Keratinocyte (primary cell): Measurements from ENCODE around the gene SRL. TPM values are rescaled to one million over a fixed set of nuclear protein-coding genes. Genes with fewer than 3 reads are reported as not detected.

Source experiments
- DNase-seq: peaks from one replicate; pipeline ENCODE4 v3.0.0-alpha.2; 2011; ENCODE audit warnings: low read depth, missing footprints, low spot score
- FAIRE-seq: peaks from 2 replicates; lab custom pipeline; 2011; peaks lifted over from hg19 to GRCh38; lab: Jason Lieb, UNC
- H2AFZ ChIP-seq: 2 replicates; pipeline ENCODE4 v1.6.0; 2012; ENCODE audit warnings: low read length, control low read depth, inconsistent platforms; ENCODE audit not compliant: control insufficient read depth
- H3K27ac ChIP-seq: 2 replicates; pipeline ENCODE4 v1.5.1; 2011; ENCODE audit warnings: low read length; ENCODE audit not compliant: control insufficient read depth, insufficient read depth
- H3K27me3 ChIP-seq: 3 replicates; pipeline ENCODE4 v1.6.0; 2011; ENCODE audit warnings: low read length; ENCODE audit not compliant: control insufficient read depth, insufficient read depth; ENCODE audit errors: extremely low read depth
- H3K36me3 ChIP-seq, 2 experiments: 2 replicates in 1 of 2; 3 replicates in 1 of 2; pipeline ENCODE4 v1.5.1; 2011; ENCODE audit warnings: low read length in 2 of 2, mild to moderate bottlenecking in 1 of 2; ENCODE audit not compliant: control insufficient read depth in 2 of 2, insufficient read depth in 2 of 2; ENCODE audit errors: extremely low read depth in 1 of 2
- H3K4me1 ChIP-seq: 3 replicates; pipeline ENCODE4 v1.5.1; 2011; ENCODE audit warnings: low read length; ENCODE audit not compliant: control insufficient read depth, insufficient read depth; ENCODE audit errors: extremely low read depth
- H3K4me2 ChIP-seq: 3 replicates; pipeline ENCODE4 v1.6.0; 2011; ENCODE audit warnings: low read depth, low read length; ENCODE audit not compliant: control insufficient read depth, insufficient read depth; ENCODE audit errors: extremely low read depth
- H3K4me3 ChIP-seq, 3 experiments: fragments of 200-600 bp in 1 of 3; sonication (generic) in 1 of 3; 2 replicates in 2 of 3; 3 replicates in 1 of 3; pipeline ENCODE4 v1.5.1; 2011 to 2016; ENCODE audit warnings: low read length in 3 of 3, mild to moderate bottlenecking in 3 of 3, control low read depth in 2 of 3, inconsistent platforms in 1 of 3, low read depth in 1 of 3, mixed read lengths in 1 of 3, mixed run types in 1 of 3, moderate library complexity in 1 of 3; ENCODE audit not compliant: control insufficient read depth in 2 of 3, insufficient read depth in 2 of 3; ENCODE audit errors: extremely low read depth in 1 of 3
- H3K79me2 ChIP-seq: 2 replicates; pipeline ENCODE4 v1.6.0; 2012; ENCODE audit warnings: low read length; ENCODE audit not compliant: control insufficient read depth, insufficient read depth
- H3K9ac ChIP-seq: 3 replicates; pipeline ENCODE4 v1.6.0; 2011; ENCODE audit warnings: low read length; ENCODE audit not compliant: control insufficient read depth, insufficient read depth; ENCODE audit errors: extremely low read depth
- H3K9me1 ChIP-seq: 3 replicates; pipeline ENCODE4 v1.6.0; 2011; ENCODE audit warnings: low read length; ENCODE audit not compliant: control insufficient read depth, insufficient read depth; ENCODE audit errors: extremely low read depth
- H3K9me3 ChIP-seq: 2 replicates; pipeline ENCODE4 v1.5.1; 2012; ENCODE audit warnings: low read depth, low read length; ENCODE audit not compliant: control insufficient read depth
- H4K20me1 ChIP-seq: 3 replicates; pipeline ENCODE4 v1.6.0; 2011; ENCODE audit warnings: low read length; ENCODE audit not compliant: control insufficient read depth, insufficient read depth; ENCODE audit errors: extremely low read depth
- EZH2 ChIP-seq: IDR thresholded peaks from one replicate; pipeline ENCODE4 v1.6.1; 2012; ENCODE audit warnings: inconsistent platforms, mild to moderate bottlenecking, low read length, moderate library complexity
- dilution Hi-C: fragments of 300-500 bp; cut with MboI; formaldehyde crosslinking; loops from one replicate; pipeline ENCODE4 v1.7.0; 2020; ENCODE audit warnings: low sequenced_read_pairs; ENCODE audit not compliant: extremely low pct_ligation_motif_present
- polyA plus RNA-seq, 5 experiments: library from polyadenylated mRNA; depleted of rRNA in 3 of 5; stranded (reverse) in 3 of 5; stranded (forward) in 1 of 5; unstranded in 1 of 5; fragments of >200 nt; gene quantifications; 1 replicate in 1 of 5; 2 replicates in 3 of 5; 3 replicates in 1 of 5; pipeline versions ENCODE4 v1.2.1 to v1.2.3, GENCODE V29; 2011 to 2012; ENCODE audit warnings: missing spikeins in 2 of 5, low read depth in 1 of 5, low replicate concordance in 1 of 5
- TF ChIP-seq, protein P1 (sequence below), 3 experiments: IDR thresholded peaks in 1 of 3; conservative IDR thresholded peaks in 1 of 3; optimal IDR thresholded peaks in 1 of 3; 2 replicates in 2 of 3; 3 replicates in 1 of 3; pipeline versions ENCODE3 to v1.5.1; 2011; ENCODE audit warnings: low read length in 3 of 3, mild to moderate bottlenecking in 3 of 3, moderate library complexity in 2 of 3, control low read depth in 1 of 3, inconsistent platforms in 1 of 3; ENCODE audit not compliant: insufficient read depth in 2 of 3; ENCODE audit errors: extremely low read depth in 1 of 3

Gene SRL
- polyA plus RNA-seq, 1 donor (not counting 4 experiments of a cell fraction or from before 2014, with no cell fraction given) = not detected

DNA sequence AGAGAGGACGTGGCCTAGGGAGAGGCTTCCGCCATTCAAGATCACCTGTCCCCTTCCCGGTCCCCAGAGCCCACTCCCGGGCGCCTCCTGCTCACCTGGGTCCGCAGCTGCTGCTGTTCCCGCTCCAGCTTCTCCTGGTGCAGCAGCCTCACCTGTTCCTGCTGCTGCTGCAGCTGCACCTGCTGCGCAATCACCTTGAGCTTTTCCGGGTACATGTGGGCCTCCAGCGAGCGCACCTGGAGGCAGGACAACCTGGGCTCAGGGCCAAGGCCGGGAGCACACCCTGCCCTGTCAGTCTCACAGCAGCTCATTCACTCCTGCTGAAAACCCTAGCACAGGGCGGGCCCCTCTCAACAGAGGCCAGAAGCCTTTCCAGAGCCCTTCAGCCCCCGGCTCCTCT is 18.5 kb upstream of the SRL start:
- FAIRE-seq = no peak
- Histone ChIP-seq H2AFZ (no peak overlapping the region), H3K4me1 (no peaks in the 10 kb centered on the region), H3K36me3 (peaks cover 8 to 15% of the 10 kb centered on the region in 2 experiments), H3K27ac (no peak overlapping the region), H3K9me1 (no peaks in the 10 kb centered on the region), H3K79me2 (peaks cover 13% of the 10 kb centered on the region), H3K4me2 (no peak overlapping the region), H3K9me3 (no peaks in the 10 kb centered on the region), H3K4me3 (no peak overlapping the region), H3K9ac (no peak overlapping the region), H3K27me3 (no peaks in the 10 kb centered on the region), H4K20me1 (peaks cover 5% of the 10 kb centered on the region)
- TF ChIP-seq, protein P1, sequence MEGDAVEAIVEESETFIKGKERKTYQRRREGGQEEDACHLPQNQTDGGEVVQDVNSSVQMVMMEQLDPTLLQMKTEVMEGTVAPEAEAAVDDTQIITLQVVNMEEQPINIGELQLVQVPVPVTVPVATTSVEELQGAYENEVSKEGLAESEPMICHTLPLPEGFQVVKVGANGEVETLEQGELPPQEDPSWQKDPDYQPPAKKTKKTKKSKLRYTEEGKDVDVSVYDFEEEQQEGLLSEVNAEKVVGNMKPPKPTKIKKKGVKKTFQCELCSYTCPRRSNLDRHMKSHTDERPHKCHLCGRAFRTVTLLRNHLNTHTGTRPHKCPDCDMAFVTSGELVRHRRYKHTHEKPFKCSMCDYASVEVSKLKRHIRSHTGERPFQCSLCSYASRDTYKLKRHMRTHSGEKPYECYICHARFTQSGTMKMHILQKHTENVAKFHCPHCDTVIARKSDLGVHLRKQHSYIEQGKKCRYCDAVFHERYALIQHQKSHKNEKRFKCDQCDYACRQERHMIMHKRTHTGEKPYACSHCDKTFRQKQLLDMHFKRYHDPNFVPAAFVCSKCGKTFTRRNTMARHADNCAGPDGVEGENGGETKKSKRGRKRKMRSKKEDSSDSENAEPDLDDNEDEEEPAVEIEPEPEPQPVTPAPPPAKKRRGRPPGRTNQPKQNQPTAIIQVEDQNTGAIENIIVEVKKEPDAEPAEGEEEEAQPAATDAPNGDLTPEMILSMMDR (optimal IDR thresholded peaks at IDR 0.05 in 1 of 3, IDR thresholded peaks at IDR 0.05 in 1 of 3, conservative IDR thresholded peaks at IDR 0.05 in 1 of 3; ENCODE audit: extremely low read depth in 1 of 3, insufficient read depth in 2 of 3, low read length in 3 of 3) = no peak
- no peak for TF ChIP-seq EZH2
- dilution Hi-C loops = no loop called here
- DNase-seq = no peak

- H3K9me3 ChIP-seq = no peaks in the 10 kb centered on the region
- H3K27me3 ChIP-seq = no peaks in the 10 kb centered on the region
- TF ChIP-seq, protein P1 (optimal IDR thresholded peaks at IDR 0.05 in 1 of 3, IDR thresholded peaks at IDR 0.05 in 1 of 3, conservative IDR thresholded peaks at IDR 0.05 in 1 of 3; ENCODE audit: extremely low read depth in 1 of 3, insufficient read depth in 2 of 3, low read length in 3 of 3) = no peak
- no peak for TF ChIP-seq EZH2
- no peak for FAIRE-seq
- H3K4me1 ChIP-seq = no peaks in the 10 kb centered on the region
- H3K9ac ChIP-seq = no peak overlapping the region
- H3K27ac ChIP-seq = no peak overlapping the region
- dilution Hi-C loops = no loop called here
- no peak overlapping the region for H3K4me2 ChIP-seq
- H3K79me2 ChIP-seq = no peaks in the 10 kb centered on the region
- H3K9me1 ChIP-seq = no peaks in the 10 kb centered on the region
- no peak overlapping the region for H3K4me3 ChIP-seq
- no peak overlapping the region for H2AFZ ChIP-seq
- DNase-seq = no peak
- peaks cover under 1% of the 10 kb centered on the region for H4K20me1 ChIP-seq
- H3K36me3 ChIP-seq = peaks cover 8 to 10% of the 10 kb centered on the region in 2 experiments
These were observed 16.0 kb upstream of the SRL start for GRCh38 chr16:4257646-4258556.
